Testis (tissue), 3 donors: ENCODE data around the gene GBX1. TPM values are rescaled to one million over a fixed set of nuclear protein-coding genes. Genes with fewer than 3 reads are reported as not detected.

Experiments
- DNase-seq: peaks from one replicate; pipeline ENCODE4 v3.0.0-alpha.2; 2019
- H3K27ac ChIP-seq, 2 donors: fragments of 200-600 bp; sonication (generic); one replicate each; pipeline ENCODE4 v1.5.1; 2019
- H3K27me3 ChIP-seq: fragments of 200-600 bp; sonication (generic); one replicate; pipeline ENCODE4 v1.5.1; 2019
- H3K36me3 ChIP-seq: fragments of 200-600 bp; sonication (generic); one replicate; pipeline ENCODE4 v1.5.1; 2017; ENCODE audit warnings: low read depth; ENCODE audit errors: missing control alignments
- H3K4me1 ChIP-seq: fragments of 200-600 bp; sonication (generic); one replicate; pipeline ENCODE4 v1.5.1; 2019
- H3K4me3 ChIP-seq, 2 donors: fragments of 200-600 bp; sonication (generic); one replicate each; pipeline ENCODE4 v1.5.1; 2017 to 2019
- H3K9me3 ChIP-seq: fragments of 200-600 bp; sonication (generic); one replicate; pipeline ENCODE4 v1.5.1; 2017
- POLR2A ChIP-seq: fragments of 450-650 bp; IDR thresholded peaks from one replicate; pipeline ENCODE4 v1.6.1; 2017; ENCODE audit warnings: antibody characterized with exemption, mild to moderate bottlenecking, moderate library complexity
- WGBS, 2 donors: methylation state at CpG; one replicate each; pipeline ENCODE4 v1.1.5; 2018; 5-methylcytosine and 5-hydroxymethylcytosine counted together
- intact Hi-C: fragments of 100-400 bp; cut with DNase I; formaldehyde crosslinking; loops from one replicate; pipeline ENCODE4 v1.15.1; 2023; ENCODE audit warnings: low total_unique reads
- polyA plus RNA-seq: library from polyadenylated mRNA; stranded (reverse); fragments of 350-450 nt; fragmentation: Illumina TruSeq; extraction: RNeasy Lipid Tissue Mini Kit (QIAGEN cat#74804); gene quantifications from one replicate; pipeline ENCODE4 v1.2.3, GENCODE V29; 2014; ENCODE audit warnings: low read depth, low replicate concordance; ENCODE audit not compliant: insufficient read depth
- total RNA-seq, 2 donors: library from RNA; depleted of rRNA; stranded (reverse); fragments of >200 nt; gene quantifications; one replicate each; pipeline ENCODE4 v1.2.3, GENCODE V29; 2016
- TF ChIP-seq, protein P1 (sequence below), 3 experiments: fragments of 450-650 bp in 2 of 3; fragments of 200-600 bp in 1 of 3; sonication (generic) in 1 of 3; IDR thresholded peaks; one replicate each; pipeline ENCODE4 v1.5.1; 2016 to 2019; ENCODE audit warnings: antibody characterized with exemption in 3 of 3, mild to moderate bottlenecking in 2 of 3, moderate library complexity in 1 of 3

The GBX1 gene
- total and polyA plus RNA-seq, 3 donors from 2014 or later: 2.9 to 15.6 (median 7.2) TPM

DNA sequence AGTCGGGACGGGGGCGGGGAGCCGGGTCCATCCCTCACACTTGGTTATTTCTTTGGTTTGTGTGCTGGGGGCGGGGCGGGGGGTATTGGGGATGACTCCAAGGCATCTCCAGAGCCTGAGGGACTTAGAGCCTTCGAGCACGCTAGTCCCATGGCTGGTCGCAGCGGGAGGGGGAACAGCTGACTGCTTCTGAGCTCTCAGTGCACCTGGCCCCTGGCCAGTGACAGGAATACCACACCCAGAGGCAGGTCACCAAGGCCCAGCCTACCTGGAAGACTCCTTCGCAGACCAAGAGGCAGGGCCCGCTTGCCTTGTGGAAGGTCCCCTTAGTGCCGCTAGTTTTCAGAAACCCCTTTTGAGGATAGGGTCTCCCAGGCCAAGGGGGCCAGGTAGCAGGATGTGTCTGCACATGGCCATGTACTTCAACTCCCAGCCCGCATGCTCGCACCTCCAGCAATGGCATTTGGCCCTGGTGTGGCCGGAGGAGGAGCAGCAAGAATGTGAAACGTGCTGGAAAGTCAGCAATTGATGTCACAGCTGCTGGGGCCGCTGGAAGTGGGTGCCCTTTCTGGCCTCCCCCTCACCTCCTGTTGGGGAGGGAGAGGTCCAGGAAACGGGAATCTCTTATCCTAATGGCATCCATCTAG lies 40.9 kb downstream of the GBX1 start:
- intact Hi-C loops: loop anchor here (10.0 kb wide), 1 partner anchor 48 kb away; no protein-coding TSS in a partner anchor
- Histone ChIP-seq H3K27ac (no peak overlapping the region), H3K36me3 (no peaks in the 10 kb centered on the region), H3K9me3 (no peaks in the 10 kb centered on the region), H3K4me1 (peaks cover 6% of the 10 kb centered on the region), H3K4me3 (no peak overlapping the region), H3K27me3 (no peaks in the 10 kb centered on the region)
- TF ChIP-seq, protein P1, sequence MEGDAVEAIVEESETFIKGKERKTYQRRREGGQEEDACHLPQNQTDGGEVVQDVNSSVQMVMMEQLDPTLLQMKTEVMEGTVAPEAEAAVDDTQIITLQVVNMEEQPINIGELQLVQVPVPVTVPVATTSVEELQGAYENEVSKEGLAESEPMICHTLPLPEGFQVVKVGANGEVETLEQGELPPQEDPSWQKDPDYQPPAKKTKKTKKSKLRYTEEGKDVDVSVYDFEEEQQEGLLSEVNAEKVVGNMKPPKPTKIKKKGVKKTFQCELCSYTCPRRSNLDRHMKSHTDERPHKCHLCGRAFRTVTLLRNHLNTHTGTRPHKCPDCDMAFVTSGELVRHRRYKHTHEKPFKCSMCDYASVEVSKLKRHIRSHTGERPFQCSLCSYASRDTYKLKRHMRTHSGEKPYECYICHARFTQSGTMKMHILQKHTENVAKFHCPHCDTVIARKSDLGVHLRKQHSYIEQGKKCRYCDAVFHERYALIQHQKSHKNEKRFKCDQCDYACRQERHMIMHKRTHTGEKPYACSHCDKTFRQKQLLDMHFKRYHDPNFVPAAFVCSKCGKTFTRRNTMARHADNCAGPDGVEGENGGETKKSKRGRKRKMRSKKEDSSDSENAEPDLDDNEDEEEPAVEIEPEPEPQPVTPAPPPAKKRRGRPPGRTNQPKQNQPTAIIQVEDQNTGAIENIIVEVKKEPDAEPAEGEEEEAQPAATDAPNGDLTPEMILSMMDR (IDR thresholded peaks at IDR 0.05): no peak
- TF ChIP-seq POLR2A: no peak
- WGBS, 2 donors: 65% methylated on average over 10 to 19 of the region's 19 CpGs
- DNase-seq: no peak

DNA sequence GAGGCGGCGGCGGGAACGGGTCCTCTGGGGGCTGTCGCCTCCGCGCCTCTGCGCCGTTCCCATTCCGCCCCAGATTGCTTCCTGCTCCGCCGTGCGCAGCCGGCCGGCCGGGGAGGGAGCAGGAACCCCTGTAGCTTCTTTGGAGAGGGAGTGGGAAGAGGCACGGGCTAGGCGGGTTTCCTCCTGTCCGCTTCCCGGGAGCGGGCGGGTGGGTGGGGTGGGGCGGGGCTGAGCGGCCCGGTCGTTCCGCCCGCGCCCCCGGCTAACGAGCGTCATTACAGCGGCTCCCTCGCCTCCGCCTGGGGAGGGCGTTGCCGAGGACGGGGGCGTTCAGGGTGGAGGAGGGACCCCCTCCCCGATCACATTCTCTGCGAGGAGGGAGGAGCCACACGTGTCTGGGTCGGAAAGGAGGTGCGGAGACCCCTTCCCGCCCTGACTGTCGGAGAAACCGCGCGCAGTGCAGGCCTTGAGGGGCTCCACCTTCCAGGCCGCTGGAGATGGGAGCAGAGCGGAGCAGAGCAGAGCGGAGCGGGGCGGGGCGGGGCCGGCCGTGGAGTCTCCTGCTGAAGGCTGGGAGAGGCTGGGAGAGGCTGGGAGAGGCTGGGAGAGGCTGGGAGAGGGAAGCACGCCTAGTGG lies 41.5 kb downstream of the GBX1 start:
- intact Hi-C loops: loop anchor here (10.0 kb wide), 1 partner anchor 49 kb away; no protein-coding TSS in a partner anchor
- H3K4me1 ChIP-seq: peaks cover 6% of the 10 kb centered on the region
- no peaks in the 10 kb centered on the region for H3K36me3 ChIP-seq
- no peak for DNase-seq
- no peak for TF ChIP-seq POLR2A
- TF ChIP-seq, protein P1 (IDR thresholded peaks at IDR 0.05): no peak
- H3K27me3 ChIP-seq: no peaks in the 10 kb centered on the region
- H3K4me3 ChIP-seq: peak overlapping the region; percentile 4 to 36
- 47 to 54% methylated on average over 6 to 57 of the region's 58 CpGs for WGBS, 2 donors
- no peaks in the 10 kb centered on the region for H3K9me3 ChIP-seq
- no peak overlapping the region for H3K27ac ChIP-seq

DNA sequence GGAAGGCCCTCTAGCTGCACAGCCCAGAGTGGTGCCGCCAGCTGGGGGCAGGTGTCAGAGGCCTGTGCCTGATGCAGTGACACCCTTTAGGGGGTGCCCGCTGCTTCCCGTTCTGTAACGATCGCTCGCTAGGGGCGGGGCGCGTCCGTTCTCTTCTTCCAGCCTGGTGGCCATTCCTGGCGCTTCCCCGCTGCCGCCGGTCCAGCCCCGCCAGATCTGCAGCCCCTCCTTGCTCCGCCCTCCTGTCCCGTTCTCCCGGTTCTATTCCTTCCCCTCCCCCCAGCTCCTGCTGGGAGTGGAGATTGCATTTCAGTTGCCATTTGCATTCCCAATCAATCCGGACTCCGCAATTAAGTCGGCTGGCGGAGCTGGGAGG lies 42.0 kb downstream of the GBX1 start:
- Histone ChIP-seq H3K4me3 (peak overlapping the region; percentile 4 to 36), H3K27ac (no peak overlapping the region), H3K36me3 (no peaks in the 10 kb centered on the region), H3K27me3 (no peaks in the 10 kb centered on the region), H3K4me1 (peaks cover 6% of the 10 kb centered on the region), H3K9me3 (no peaks in the 10 kb centered on the region)
- 42 to 46% methylated on average over 21 to 22 of the region's 22 CpGs for WGBS, 2 donors
- intact Hi-C loops: loop anchor here (10.0 kb wide), 1 partner anchor 49 kb away; no protein-coding TSS in a partner anchor
- DNase-seq: no peak
- TF ChIP-seq, protein P1 (IDR thresholded peaks at IDR 0.05): no peak

DNA sequence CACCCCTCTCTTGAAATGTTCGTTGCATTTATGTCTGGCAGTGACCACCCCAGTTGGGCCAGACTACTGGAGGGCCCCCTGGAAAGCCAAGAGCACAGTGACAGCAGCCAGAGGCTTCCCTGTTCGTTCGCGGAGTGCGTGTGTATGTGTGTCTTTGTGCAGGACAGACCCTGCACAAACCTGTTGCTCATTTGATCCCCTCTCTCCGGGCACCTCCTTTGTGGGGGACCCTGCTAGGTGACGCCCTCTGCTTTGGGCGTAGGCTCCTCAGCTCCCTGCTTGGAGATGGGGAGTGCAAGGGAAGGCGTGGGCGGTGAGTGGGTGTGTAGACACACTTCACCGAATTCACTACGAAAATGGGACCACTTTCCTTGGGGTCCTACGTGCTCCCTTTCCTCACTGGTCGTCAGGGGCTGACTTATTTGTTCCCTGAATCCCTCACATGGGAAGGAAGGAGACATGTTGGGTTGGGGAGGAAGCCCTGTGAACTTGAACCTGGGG lies 42.5 kb downstream of the GBX1 start:
- Histone ChIP-seq H3K27me3 (no peaks in the 10 kb centered on the region), H3K9me3 (no peaks in the 10 kb centered on the region), H3K36me3 (no peaks in the 10 kb centered on the region), H3K4me3 (no peak overlapping the region), H3K4me1 (peaks cover 6% of the 10 kb centered on the region), H3K27ac (no peak overlapping the region)
- no peak for DNase-seq
- 84 to 88% methylated on average over 12 to 14 of the region's 14 CpGs for WGBS, 2 donors
- TF ChIP-seq POLR2A: no peak
- TF ChIP-seq, protein P1 (IDR thresholded peaks at IDR 0.05): no peak
- intact Hi-C loops: loop anchor here (10.0 kb wide), 1 partner anchor 50 kb away; no protein-coding TSS in a partner anchor
